ENCODE results near the gene HOXD4.
A peak's percentile ranks its signal among the peaks of the same experiment; 100 is the strongest.

Gene HOXD4

GRCh38 chr2:176109192-176109901 lies 42.0 kb upstream of the HOXD4 start:
- peak overlapping the region; percentile 76 to 80 (median 78) for H3K4me3 Mint-ChIP-seq
- peak in 1 of 3 experiments; percentile 11 for TF ChIP-seq CTCF (IDR thresholded peaks at IDR 0.05; ENCODE audit: unreplicated experiment in 3 of 3)
- no peaks in the 10 kb centered on the region for H3K9me3 Mint-ChIP-seq
- H3K27me3 Mint-ChIP-seq (ENCODE audit: low read depth), result peaks cover 96% of the 10 kb centered on the region
- peaks cover 33% of the 10 kb centered on the region for H3K4me1 Mint-ChIP-seq
- H3K27ac Mint-ChIP-seq, result peak overlapping the region in 2 of 3 experiments; percentile 24 to 99
- H3K36me3 Mint-ChIP-seq (ENCODE audit: low read depth), result peaks cover 47% of the 10 kb centered on the region

GRCh38 chr2:176109946-176110345 lies 41.4 kb upstream of the HOXD4 start:
- peak overlapping the region in 2 of 3 experiments; percentile 24 to 99 for H3K27ac Mint-ChIP-seq
- H3K4me3 Mint-ChIP-seq, result peak overlapping the region; percentile 76 to 80 (median 78)
- no peak for TF ChIP-seq CTCF (IDR thresholded peaks at IDR 0.05; ENCODE audit: unreplicated experiment in 3 of 3)
- H3K4me1 Mint-ChIP-seq, result peaks cover 30% of the 10 kb centered on the region
- peaks cover 49% of the 10 kb centered on the region for H3K36me3 Mint-ChIP-seq (ENCODE audit: low read depth)
- peaks cover 96% of the 10 kb centered on the region for H3K27me3 Mint-ChIP-seq (ENCODE audit: low read depth)
- no peaks in the 10 kb centered on the region for H3K9me3 Mint-ChIP-seq

- TF ChIP-seq CTCF (IDR thresholded peaks at IDR 0.05; ENCODE audit: unreplicated experiment in 3 of 3), result no peak
- peaks cover 27% of the 10 kb centered on the region for H3K4me1 Mint-ChIP-seq
- H3K27me3 Mint-ChIP-seq (ENCODE audit: low read depth), result peaks cover 96% of the 10 kb centered on the region
- peak overlapping the region; percentile 76 to 80 (median 78) for H3K4me3 Mint-ChIP-seq
- H3K9me3 Mint-ChIP-seq, result no peaks in the 10 kb centered on the region
- H3K27ac Mint-ChIP-seq, result peak overlapping the region in 2 of 3 experiments; percentile 60 to 99
- peaks cover 49% of the 10 kb centered on the region for H3K36me3 Mint-ChIP-seq (ENCODE audit: low read depth)
Observed at GRCh38 chr2:176110415-176111308, 40.7 kb upstream of the HOXD4 start.

- no peaks in the 10 kb centered on the region for H3K9me3 Mint-ChIP-seq
- peaks cover 49% of the 10 kb centered on the region for H3K36me3 Mint-ChIP-seq (ENCODE audit: low read depth)
- peak overlapping the region; percentile 58 to 78 (median 70) for H3K4me3 Mint-ChIP-seq
- peaks cover 96% of the 10 kb centered on the region for H3K27me3 Mint-ChIP-seq (ENCODE audit: low read depth)
- H3K4me1 Mint-ChIP-seq, result peaks cover 21% of the 10 kb centered on the region
- peak; percentile 76 to 81 (median 80) for TF ChIP-seq CTCF (IDR thresholded peaks at IDR 0.05; ENCODE audit: unreplicated experiment in 3 of 3)
- peak overlapping the region in 2 of 3 experiments; percentile 60 to 99 for H3K27ac Mint-ChIP-seq
Observed at GRCh38 chr2:176111309-176111663, 40.1 kb upstream of the HOXD4 start.

- H3K9me3 Mint-ChIP-seq, result no peaks in the 10 kb centered on the region
- H3K36me3 Mint-ChIP-seq (ENCODE audit: low read depth), result peaks cover 55% of the 10 kb centered on the region
- peak overlapping the region; percentile 58 to 78 (median 70) for H3K4me3 Mint-ChIP-seq
- H3K4me1 Mint-ChIP-seq, result peaks cover 24% of the 10 kb centered on the region
- no peak for TF ChIP-seq CTCF (IDR thresholded peaks at IDR 0.05; ENCODE audit: unreplicated experiment in 3 of 3)
- peak overlapping the region in 2 of 3 experiments; percentile 60 to 99 for H3K27ac Mint-ChIP-seq
- H3K27me3 Mint-ChIP-seq (ENCODE audit: low read depth), result peaks cover 96% of the 10 kb centered on the region
Observed at GRCh38 chr2:176111846-176112374, 39.4 kb upstream of the HOXD4 start.
